Natural killer cell (primary cell): ENCODE results near the gene CHN2. TPM values are rescaled to one million over a fixed set of nuclear protein-coding genes. Genes with fewer than 3 reads are reported as not detected.

Experiments
- ATAC-seq, 3 donors: fragments of 150-1000 bp in 2 of 3; fragments of 200-7000 bp in 1 of 3; cut with Tn5 transposase; 1 replicate in 1 of 3; 2 replicates in 2 of 3; pipeline ENCODE4 v1.10.0; 2021; ENCODE audit warnings: mild to moderate bottlenecking in 2 of 3, moderate library complexity in 2 of 3
- DNase-seq, 2 donors: peaks; one replicate each; pipeline versions ENCODE4 v3.0.0 to v3.0.0-alpha.2; 2013 to 2021; ENCODE audit warnings: mixed read lengths in 1 of 2
- H3K27ac ChIP-seq: one replicate; pipeline ENCODE4 v1.5.1; 2013; ENCODE audit warnings: mild to moderate bottlenecking, low read length
- H3K27me3 ChIP-seq: one replicate; pipeline ENCODE4 v1.6.1; 2013; ENCODE audit warnings: low read length; ENCODE audit not compliant: control insufficient read depth, insufficient read depth
- H3K36me3 ChIP-seq: one replicate; pipeline ENCODE4 v1.6.1; 2013; ENCODE audit warnings: low read length; ENCODE audit not compliant: control insufficient read depth, insufficient read depth
- H3K4me1 ChIP-seq: one replicate; pipeline ENCODE4 v1.6.1; 2013; ENCODE audit warnings: low read length; ENCODE audit not compliant: control insufficient read depth, insufficient read depth
- H3K4me3 ChIP-seq: one replicate; pipeline ENCODE4 v1.5.1; 2013; ENCODE audit warnings: low read length
- H3K9me3 ChIP-seq: one replicate; pipeline ENCODE4 v1.6.1; 2013; ENCODE audit warnings: low read length; ENCODE audit not compliant: control insufficient read depth, insufficient read depth
- H3K27ac Mint-ChIP-seq, 2 donors: one replicate each; pipeline ENCODE4 v1.8.0; 2022; ENCODE audit warnings: mild to moderate bottlenecking in 2 of 2, mixed read lengths in 2 of 2, moderate library complexity in 1 of 2
- H3K27me3 Mint-ChIP-seq, 2 donors: one replicate each; pipeline ENCODE4 v1.8.0; 2022; ENCODE audit warnings: low read depth in 2 of 2, mixed read lengths in 2 of 2
- H3K36me3 Mint-ChIP-seq: one replicate; pipeline ENCODE4 v1.8.0; 2022; ENCODE audit warnings: mixed read lengths
- H3K4me1 Mint-ChIP-seq, 2 donors: one replicate each; pipeline ENCODE4 v1.8.0; 2022; ENCODE audit warnings: mixed read lengths in 2 of 2
- H3K4me3 Mint-ChIP-seq: one replicate; pipeline ENCODE4 v1.8.0; 2022; ENCODE audit warnings: mild to moderate bottlenecking, moderate library complexity, mixed read lengths
- H3K9me3 Mint-ChIP-seq, 2 donors: one replicate each; pipeline ENCODE4 v1.8.0; 2022; ENCODE audit warnings: mixed read lengths in 2 of 2
- CTCF ChIP-seq: fragments of 200-600 bp; IDR thresholded peaks from one replicate; pipeline ENCODE4 v1.8.0; 2022; ENCODE audit warnings: antibody characterized with exemption
- WGBS: methylation state at CpG from one replicate; pipeline ENCODE4 v1.1.7; 2013; ENCODE audit warnings: missing lambda C conversion rate; ENCODE audit not compliant: insufficient coverage; 5-methylcytosine and 5-hydroxymethylcytosine counted together
- intact Hi-C: fragments of 100-400 bp; cut with micrococcal nuclease; formaldehyde crosslinking; loops from one replicate; pipeline ENCODE4 v1.14.2; 2022
- total RNA-seq, 4 donors: library from RNA; stranded (reverse); fragments of 120-200 nt in 1 of 4; gene quantifications; one replicate each; pipeline versions ENCODE4 v1.2.3 to v1.2.4, GENCODE V29; 2013 to 2022

The CHN2 gene
- total RNA-seq, 3 donors from 2014 or later (not counting 1 experiment from before 2014, with no cell fraction given): 23.2 to 40.6 (median 30.2) TPM

- intact Hi-C loops: no loop called here
- no peak for DNase-seq
- Mint-ChIP-seq H3K27me3 (no peaks in the 10 kb centered on the region), H3K4me1 (no peaks in the 10 kb centered on the region), H3K4me3 (no peak overlapping the region), H3K27ac (no peak overlapping the region), H3K9me3 (no peaks in the 10 kb centered on the region), H3K36me3 (peaks cover 8% of the 10 kb centered on the region)
- no peaks in the 10 kb centered on the region for H3K9me3 ChIP-seq
- H3K4me3 ChIP-seq: no peak overlapping the region
- no peak overlapping the region for H3K27ac ChIP-seq
- no peaks in the 10 kb centered on the region for H3K27me3 ChIP-seq
- ATAC-seq: no peak
- no peaks in the 10 kb centered on the region for H3K4me1 ChIP-seq
- no peaks in the 10 kb centered on the region for H3K36me3 ChIP-seq
- no peak for TF ChIP-seq CTCF
- WGBS: 92% methylated on average over 7 of the region's 7 CpGs
Measured at GRCh38 chr7:29375641-29376562, 181.3 kb downstream of the CHN2 start.

- H3K4me1 ChIP-seq: no peaks in the 10 kb centered on the region
- DNase-seq (no peak), ATAC-seq (no peak)
- H3K4me3 ChIP-seq: no peak overlapping the region
- no peaks in the 10 kb centered on the region for H3K9me3 ChIP-seq
- H3K27me3 ChIP-seq: no peaks in the 10 kb centered on the region
- Mint-ChIP-seq H3K4me3 (no peak overlapping the region), H3K9me3 (no peaks in the 10 kb centered on the region), H3K36me3 (no peaks in the 10 kb centered on the region), H3K27ac (no peak overlapping the region), H3K4me1 (peaks cover 0 to 4% of the 10 kb centered on the region in 2 donors), H3K27me3 (no peaks in the 10 kb centered on the region)
- H3K27ac ChIP-seq: no peak overlapping the region
- no peak for TF ChIP-seq CTCF
- WGBS: 97% methylated on average over 4 of the region's 4 CpGs
- intact Hi-C loops: no loop called here
- no peaks in the 10 kb centered on the region for H3K36me3 ChIP-seq
Measured at GRCh38 chr7:29377718-29378117, 183.1 kb downstream of the CHN2 start.

- Histone ChIP-seq H3K4me3 (no peak overlapping the region), H3K27me3 (no peaks in the 10 kb centered on the region), H3K9me3 (no peaks in the 10 kb centered on the region), H3K27ac (no peak overlapping the region), H3K36me3 (no peaks in the 10 kb centered on the region), H3K4me1 (no peaks in the 10 kb centered on the region)
- intact Hi-C loops: no loop called here
- no peak for DNase-seq
- H3K36me3 Mint-ChIP-seq: no peaks in the 10 kb centered on the region
- H3K4me1 Mint-ChIP-seq: peaks cover 0 to 7% of the 10 kb centered on the region in 2 donors
- no peak for ATAC-seq
- no peaks in the 10 kb centered on the region for H3K27me3 Mint-ChIP-seq
- TF ChIP-seq CTCF: no peak
- no peaks in the 10 kb centered on the region for H3K9me3 Mint-ChIP-seq
- 84% methylated on average over 2 of the region's 2 CpGs for WGBS
- no peak overlapping the region for H3K27ac Mint-ChIP-seq
- H3K4me3 Mint-ChIP-seq: no peak overlapping the region
Measured at GRCh38 chr7:29379551-29379950, 185.0 kb downstream of the CHN2 start.
